Naive thymus-derived CD8-positive, alpha-beta T cell (primary cell): ENCODE measurements around the gene COX7A1. TPM values are rescaled to one million over a fixed set of nuclear protein-coding genes. Genes with fewer than 3 reads are reported as not detected.
A peak's percentile ranks its signal among the peaks of the same experiment; 100 is the strongest.

Experiments
- ATAC-seq, 2 donors: fragments of 150-1000 bp; cut with Tn5 transposase in 1 of 2; sonication (Bioruptor Pico), chemical (Tn5 transposase) in 1 of 2; 1 replicate in 1 of 2; 2 replicates in 1 of 2; pipeline ENCODE4 v1.10.0; 2021; ENCODE audit warnings: mild to moderate bottlenecking in 2 of 2, moderate library complexity in 2 of 2
- POLR2A ChIA-PET: fragments of 350-600 bp; sonication (Branson Sonifier 250); formaldehyde crosslinking; loops from one replicate; lab custom pipeline; 2021; ENCODE audit warnings: antibody characterized with exemption; lab: Charles Lee
- DNase-seq, 10 donors: peaks; one replicate each; pipeline versions ENCODE4 v3.0.0 to v3.0.0-alpha.2; 2020 to 2022
- H3K27ac Mint-ChIP-seq, 10 donors: one replicate each; pipeline ENCODE4 v1.8.0; 2020 to 2022; ENCODE audit warnings: mild to moderate bottlenecking in 10 of 10, mixed read lengths in 10 of 10, moderate library complexity in 4 of 10, inconsistent platforms in 1 of 10
- H3K27me3 Mint-ChIP-seq, 5 donors: one replicate each; pipeline ENCODE4 v1.8.0; 2021 to 2022; ENCODE audit warnings: mixed read lengths in 5 of 5
- H3K36me3 Mint-ChIP-seq, 3 donors: one replicate each; pipeline ENCODE4 v1.8.0; 2020 to 2022; ENCODE audit warnings: mixed read lengths in 3 of 3, mild to moderate bottlenecking in 2 of 3, inconsistent platforms in 1 of 3
- H3K4me1 Mint-ChIP-seq, 4 donors: one replicate each; pipeline ENCODE4 v1.8.0; 2021 to 2022; ENCODE audit warnings: mixed read lengths in 4 of 4
- H3K4me3 Mint-ChIP-seq, 10 donors: one replicate each; pipeline ENCODE4 v1.8.0; 2020 to 2022; ENCODE audit warnings: mild to moderate bottlenecking in 10 of 10, mixed read lengths in 10 of 10, moderate library complexity in 6 of 10, inconsistent platforms in 1 of 10
- H3K9me3 Mint-ChIP-seq, 9 donors: one replicate each; pipeline ENCODE4 v1.8.0; 2020 to 2022; ENCODE audit warnings: mixed read lengths in 9 of 9, mild to moderate bottlenecking in 3 of 9, inconsistent platforms in 1 of 9, moderate library complexity in 1 of 9
- polyA plus RNA-seq, 3 donors: library from polyadenylated mRNA; unstranded; fragments of 300-500 nt; fragmentation: Illumina TruSeq; gene quantifications; one replicate each; pipeline ENCODE4 v1.2.3, GENCODE V29; 2021
- total RNA-seq, 8 experiments: library from RNA in 2 of 8; stranded (reverse) in 2 of 8; gene quantifications; one replicate each; pipeline ENCODE4 v1.2.3 and lab custom pipeline; 2021 to 2026

The COX7A1 gene
- total and polyA plus RNA-seq, 5 experiments from 2014 or later, result not detected

DNA sequence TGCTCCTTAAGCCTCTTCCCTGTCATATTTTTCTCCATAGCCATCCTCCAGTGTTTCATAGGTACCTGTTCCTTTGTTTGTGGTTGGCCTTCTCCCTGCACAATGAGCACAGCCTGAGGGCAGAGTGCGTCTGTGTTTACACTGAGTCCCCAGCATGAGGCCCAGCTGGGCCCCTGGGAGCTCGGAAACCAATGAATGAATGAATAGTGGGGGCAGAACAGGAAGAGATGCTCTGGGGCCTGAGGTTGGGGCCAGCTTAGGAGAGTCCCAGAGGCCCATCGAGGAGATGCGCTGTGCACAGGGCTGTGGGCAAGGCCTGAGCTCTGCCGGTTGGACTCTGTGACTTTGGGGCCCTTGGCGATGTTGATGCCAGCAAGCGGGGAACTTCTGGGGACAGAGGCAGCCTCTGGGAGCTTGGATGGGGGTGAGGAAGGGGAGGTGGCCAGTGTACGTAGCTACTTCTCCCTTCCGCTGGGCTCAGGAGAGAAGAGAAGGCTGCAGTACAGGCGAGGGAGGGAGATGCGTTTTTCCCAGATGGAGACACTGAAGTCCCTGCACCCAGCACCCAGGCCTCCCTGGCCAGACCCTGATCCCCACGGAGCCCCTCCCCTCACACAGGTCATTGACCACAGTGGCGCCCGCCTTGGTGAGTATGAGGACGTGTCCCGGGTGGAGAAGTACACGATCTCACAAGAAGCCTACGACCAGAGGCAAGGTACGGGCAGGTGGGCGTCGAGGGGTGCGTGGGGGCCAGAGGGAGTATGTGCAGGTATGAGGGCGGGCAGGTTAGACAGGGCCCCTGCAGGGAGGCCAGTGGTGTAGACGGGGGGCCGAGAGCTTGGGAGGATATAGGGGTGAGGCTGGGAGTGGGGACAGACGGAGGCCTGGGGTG lies 31.9 kb downstream of the COX7A1 start:
- POLR2A ChIA-PET, result interaction anchor here (0.6 kb wide), 1 partner anchor 21 kb away, joined by 3 read pairs; no protein-coding TSS in a partner anchor

DNA sequence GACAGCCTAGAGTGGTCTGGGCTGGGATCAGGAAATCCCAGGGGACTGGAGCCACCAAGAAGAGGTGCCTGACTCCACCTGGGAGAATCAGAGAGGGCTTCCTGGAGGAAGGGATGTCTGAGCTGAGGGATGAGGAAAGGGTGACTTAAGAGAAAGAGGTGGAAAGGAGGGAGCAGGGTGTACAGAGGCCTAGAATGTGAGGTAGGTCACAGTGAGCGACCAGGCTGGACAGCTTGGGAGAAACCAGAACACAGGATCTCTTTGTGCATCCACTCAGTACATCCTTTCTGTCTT lies 36.0 kb downstream of the COX7A1 start:
- ATAC-seq, result no peak
- peak overlapping the region; percentile 83 to 99 (median 94) for H3K4me3 Mint-ChIP-seq
- POLR2A ChIA-PET, result interaction anchor here (1.0 to 4.0 kb wide), 7 partner anchors 11 to 102 kb away, joined by 3 to 42 read pairs (median 16); partner anchors contain the start of genes ALKBH6, CAPNS1, THAP8 and ZNF146
- DNase-seq, result no peak
- peak overlapping the region; percentile 93 to 99 (median 98) for H3K27ac Mint-ChIP-seq
- H3K27me3 Mint-ChIP-seq, result peaks cover 0 to 4% (median 0%) of the 10 kb centered on the region in 5 donors
- H3K36me3 Mint-ChIP-seq, result peaks cover 0 to 47% (median 16%) of the 10 kb centered on the region in 3 donors
- H3K9me3 Mint-ChIP-seq, result peaks cover 0 to 3% (median 0%) of the 10 kb centered on the region in 9 donors
- H3K4me1 Mint-ChIP-seq, result peaks cover 22 to 63% (median 55%) of the 10 kb centered on the region in 4 donors

More for the DNA sequence above, 31.9 kb downstream of the COX7A1 start:
- H3K4me3 Mint-ChIP-seq, result peak overlapping the region in 2 of 10 donors; percentile 26 to 58
- no peak for ATAC-seq
- no peaks in the 10 kb centered on the region for H3K27me3 Mint-ChIP-seq
- peak overlapping the region in 5 of 10 donors; percentile 17 to 75 (median 56) for H3K27ac Mint-ChIP-seq
- H3K36me3 Mint-ChIP-seq, result peaks cover 0 to 67% (median 14%) of the 10 kb centered on the region in 3 donors
- H3K9me3 Mint-ChIP-seq, result no peaks in the 10 kb centered on the region
- peaks cover 12 to 38% (median 29%) of the 10 kb centered on the region in 4 donors for H3K4me1 Mint-ChIP-seq
- no peak for DNase-seq

- POLR2A ChIA-PET, result interaction anchor here (0.5 to 4.0 kb wide), 18 partner anchors 11 to 1118 kb away, joined by 3 to 42 read pairs (median 4); partner anchors contain the start of genes ALKBH6, CAPNS1, COX6B1 and PSENEN
- peaks cover 0 to 45% (median 16%) of the 10 kb centered on the region in 3 donors for H3K36me3 Mint-ChIP-seq
- peaks cover 0 to 4% (median 0%) of the 10 kb centered on the region in 5 donors for H3K27me3 Mint-ChIP-seq
- H3K4me1 Mint-ChIP-seq, result peaks cover 22 to 63% (median 55%) of the 10 kb centered on the region in 4 donors
- H3K4me3 Mint-ChIP-seq, result peak within 1 kb of the TSS; percentile 83 to 99 (median 94)
- peaks cover 0 to 3% (median 0%) of the 10 kb centered on the region in 9 donors for H3K9me3 Mint-ChIP-seq
- DNase-seq (peak in 5 of 10 donors; percentile 84 to 94 (median 91)), ATAC-seq (peak; percentile 47)
- H3K27ac Mint-ChIP-seq, result peak within 1 kb of the TSS; percentile 93 to 99 (median 98)
Observed at GRCh38 chr19:36115453-36116343, 36.5 kb downstream of the COX7A1 start, which contains the start of gene TBCB. TBCB (plus strand) TSS chr19:36115468; CDS start chr19:36115561, 93 bp downstream.

DNA sequence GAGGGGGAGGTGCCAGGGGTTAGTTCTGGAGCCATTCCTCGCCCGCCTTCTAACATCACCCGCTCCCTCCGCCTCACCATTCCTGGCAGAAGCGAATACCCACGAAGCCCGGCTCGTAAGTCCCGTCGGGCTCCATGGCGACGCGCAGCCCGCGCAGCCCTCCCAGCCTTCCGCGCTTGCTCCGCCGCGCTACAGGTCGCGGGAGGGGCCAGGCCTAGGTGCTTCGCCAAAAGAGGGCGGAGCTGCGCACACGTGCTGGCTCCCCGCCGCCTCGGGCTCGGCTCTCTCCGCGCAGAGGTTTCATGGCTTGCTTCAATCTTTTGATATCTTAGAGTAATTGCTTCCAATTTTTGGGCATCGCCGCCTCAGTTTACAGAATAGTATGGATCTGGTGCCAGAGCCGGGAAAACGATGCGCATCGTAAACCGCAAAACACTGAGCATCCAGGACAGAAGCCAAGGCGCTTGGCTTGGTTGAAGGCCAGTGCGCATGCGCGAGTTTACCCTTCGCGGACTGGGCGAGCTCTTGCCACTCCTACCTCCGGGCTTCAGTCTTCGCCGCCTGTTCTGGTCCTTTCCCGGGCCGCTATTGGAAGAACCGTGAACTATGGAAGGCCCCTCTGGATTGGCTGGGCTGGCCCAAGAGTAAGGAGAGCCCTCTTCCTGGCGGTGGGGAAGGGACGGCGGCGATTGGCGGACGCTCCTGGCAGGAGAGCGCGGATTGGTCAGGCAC lies 37.4 kb downstream of the COX7A1 start, which contains the start of gene POLR2I:
POLR2I (minus strand) TSS at position 155 of the 732 bp plus-strand sequence; CDS start at position 136, 19 bp downstream.
- peak within 1 kb of the TSS; percentile 93 to 99 (median 98) for H3K27ac Mint-ChIP-seq
- DNase-seq (peak; percentile 97 to 100 (median 99)), ATAC-seq (peak; percentile 88 to 89)
- peaks cover 0 to 43% (median 14%) of the 10 kb centered on the region in 3 donors for H3K36me3 Mint-ChIP-seq
- peaks cover 0 to 4% (median 0%) of the 10 kb centered on the region in 5 donors for H3K27me3 Mint-ChIP-seq
- H3K4me3 Mint-ChIP-seq, result peak within 1 kb of the TSS; percentile 83 to 99 (median 94)
- peaks cover 20 to 59% (median 51%) of the 10 kb centered on the region in 4 donors for H3K4me1 Mint-ChIP-seq
- peaks cover 0 to 3% (median 0%) of the 10 kb centered on the region in 9 donors for H3K9me3 Mint-ChIP-seq
- POLR2A ChIA-PET, result interaction anchor here (0.5 to 4.0 kb wide), 18 partner anchors 12 to 1256 kb away, joined by 3 to 42 read pairs (median 4); partner anchors contain the start of genes ALKBH6, CAPNS1, COX6B1 and PSENEN

DNA sequence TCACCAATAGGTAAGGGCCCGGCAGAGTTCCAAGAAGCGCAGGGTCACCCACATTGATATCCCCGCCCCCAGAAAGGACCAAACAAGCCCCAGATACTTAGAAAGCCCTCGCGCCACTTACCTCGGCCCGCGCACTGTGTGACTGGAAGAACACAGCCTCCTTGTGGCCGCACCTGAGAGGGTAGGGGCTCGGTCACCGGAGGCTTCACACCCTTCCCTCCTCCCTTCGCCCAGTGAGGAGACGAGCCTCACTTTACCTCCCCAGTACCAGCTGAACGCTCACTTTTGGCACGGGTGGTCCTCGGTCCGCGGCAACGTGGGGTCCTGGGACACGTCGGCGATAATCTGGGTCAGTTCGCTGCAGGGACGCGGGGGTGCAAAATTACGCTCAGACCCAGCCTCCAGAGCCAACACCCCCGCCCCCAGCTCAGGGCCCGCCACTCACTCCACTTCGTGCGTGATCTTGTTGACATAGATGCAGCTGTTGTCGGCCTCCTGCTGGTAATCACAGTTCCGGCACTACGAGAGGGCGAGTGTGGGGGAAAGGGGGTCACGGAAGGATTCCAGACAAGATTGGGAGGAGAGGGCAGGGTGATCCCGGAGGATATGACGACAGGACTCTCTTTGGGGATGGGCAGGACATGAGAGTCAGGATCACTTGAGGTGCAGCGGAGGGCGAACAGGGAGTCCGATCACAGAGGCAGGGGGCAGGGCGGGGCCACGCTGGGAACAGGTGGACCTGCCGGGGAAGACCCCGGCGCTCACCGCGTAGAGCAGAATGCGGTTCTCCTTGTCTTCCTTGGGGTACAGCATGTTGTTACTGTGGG lies 38.1 kb downstream of the COX7A1 start:
- ATAC-seq, result peak in 1 of 2 donors; percentile 0
- Mint-ChIP-seq H3K4me3 (peak overlapping the region; percentile 83 to 99 (median 94)), H3K4me1 (peaks cover 19 to 55% (median 50%) of the 10 kb centered on the region in 4 donors)

DNA sequence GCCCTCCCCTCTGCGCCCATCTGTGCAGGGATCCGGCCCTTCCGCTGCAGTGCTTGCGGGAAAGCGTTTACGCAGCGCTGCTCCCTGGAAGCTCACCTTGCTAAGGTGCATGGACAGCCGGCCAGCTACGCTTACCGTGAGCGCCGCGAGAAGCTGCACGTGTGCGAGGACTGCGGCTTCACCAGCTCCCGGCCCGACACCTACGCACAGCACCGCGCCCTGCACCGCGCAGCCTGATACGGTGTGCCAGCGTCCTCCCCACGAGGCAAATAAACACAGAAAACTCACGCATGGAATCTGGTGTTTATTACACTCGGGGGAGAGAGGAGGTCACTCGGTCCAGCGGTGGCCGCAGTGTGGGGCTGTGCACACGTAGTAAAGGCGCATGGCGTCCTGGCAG lies 38.8 kb downstream of the COX7A1 start:
- POLR2A ChIA-PET, result interaction anchor here (1.8 to 4.0 kb wide), 2 partner anchors 14 to 160 kb away, joined by 5 to 42 read pairs; no protein-coding TSS in a partner anchor
- no peak for DNase-seq
- peaks cover 0 to 32% (median 12%) of the 10 kb centered on the region in 3 donors for H3K36me3 Mint-ChIP-seq
- peaks cover 0 to 3% (median 0%) of the 10 kb centered on the region in 9 donors for H3K9me3 Mint-ChIP-seq
- peaks cover 19 to 52% (median 48%) of the 10 kb centered on the region in 4 donors for H3K4me1 Mint-ChIP-seq
- ATAC-seq, result no peak
- peak overlapping the region in 9 of 10 donors; percentile 43 to 99 (median 97) for H3K27ac Mint-ChIP-seq
- H3K27me3 Mint-ChIP-seq, result peaks cover 0 to 4% (median 0%) of the 10 kb centered on the region in 5 donors
- H3K4me3 Mint-ChIP-seq, result peak overlapping the region; percentile 83 to 99 (median 94)

More for the DNA sequence above, 38.1 kb downstream of the COX7A1 start:
- H3K9me3 Mint-ChIP-seq, result peaks cover 0 to 3% (median 0%) of the 10 kb centered on the region in 9 donors
- peak in 1 of 10 donors; percentile 10 for DNase-seq
- peaks cover 0 to 36% (median 14%) of the 10 kb centered on the region in 3 donors for H3K36me3 Mint-ChIP-seq
- peaks cover 0 to 4% (median 0%) of the 10 kb centered on the region in 5 donors for H3K27me3 Mint-ChIP-seq
- POLR2A ChIA-PET, result interaction anchor here (0.8 to 4.0 kb wide), 11 partner anchors 13 to 1257 kb away, joined by 3 to 42 read pairs (median 5); partner anchors contain the start of genes CAPNS1, PSENEN, THAP8 and U2AF1L4
- H3K27ac Mint-ChIP-seq, result peak overlapping the region; percentile 93 to 99 (median 98)

GRCh38 chr19:36112678-36113077 lies 39.6 kb downstream of the COX7A1 start:
- H3K36me3 Mint-ChIP-seq, result peaks cover 0 to 26% (median 9%) of the 10 kb centered on the region in 3 donors

GRCh38 chr19:36111200-36111539 lies 41.1 kb downstream of the COX7A1 start:
- POLR2A ChIA-PET, result no interaction called here
- H3K36me3 Mint-ChIP-seq, result peaks cover 0 to 21% (median 7%) of the 10 kb centered on the region in 3 donors

More at GRCh38 chr19:36112678-36113077, 39.6 kb downstream of the COX7A1 start:
- POLR2A ChIA-PET, result interaction anchor here (4.0 kb wide), 1 partner anchor 14 kb away, joined by 42 read pairs; no protein-coding TSS in a partner anchor
- ATAC-seq, result no peak
- no peak for DNase-seq
- peaks cover 0 to 3% (median 0%) of the 10 kb centered on the region in 9 donors for H3K9me3 Mint-ChIP-seq
- peak overlapping the region in 9 of 10 donors; percentile 63 to 99 (median 81) for H3K27ac Mint-ChIP-seq
- peaks cover 16 to 45% (median 44%) of the 10 kb centered on the region in 4 donors for H3K4me1 Mint-ChIP-seq
- H3K27me3 Mint-ChIP-seq, result peaks cover 0 to 4% (median 0%) of the 10 kb centered on the region in 5 donors
- H3K4me3 Mint-ChIP-seq, result peak overlapping the region; percentile 66 to 95 (median 82)

DNA sequence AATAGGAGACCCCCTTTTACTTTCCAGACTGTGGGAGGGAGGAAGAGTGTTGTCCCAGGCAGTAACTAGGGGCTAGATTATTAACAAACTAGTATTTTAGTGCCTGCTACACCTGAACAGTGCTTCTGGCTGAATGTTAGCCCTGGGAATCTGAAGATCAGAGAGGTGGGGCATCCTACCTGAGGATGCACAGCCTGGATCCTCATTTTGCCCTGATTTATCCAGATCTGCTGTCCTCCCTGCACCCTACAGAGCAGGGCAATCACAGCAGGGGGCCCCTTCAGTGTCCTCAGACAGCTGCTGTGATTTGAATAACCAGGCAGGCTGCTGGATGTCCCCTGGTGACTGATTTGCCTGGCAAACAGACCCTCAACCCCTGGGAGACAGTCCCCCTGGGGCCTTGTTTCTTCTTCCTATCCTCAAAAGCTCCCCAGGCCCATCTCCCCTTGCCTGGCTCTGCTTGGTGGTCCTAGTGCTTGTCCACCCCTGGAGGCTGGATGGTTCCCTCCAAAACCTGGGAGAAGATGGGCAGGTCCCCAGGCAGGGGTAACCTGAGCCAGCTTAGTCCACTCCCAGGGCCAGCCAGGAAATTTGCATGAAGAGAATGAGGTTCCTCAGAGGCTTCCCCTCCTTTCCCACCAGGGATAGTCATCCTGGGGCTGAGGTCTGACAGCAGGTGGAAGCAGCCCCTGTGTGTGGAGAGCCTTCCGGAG lies 41.6 kb downstream of the COX7A1 start, which contains the start of gene OVOL3:
OVOL3 (plus strand) TSS at position 657 of the 713 bp plus-strand sequence. CDS start 60 bp downstream, outside the sequence.
- ATAC-seq, result no peak
- peaks cover 12 to 29% (median 26%) of the 10 kb centered on the region in 4 donors for H3K4me1 Mint-ChIP-seq
- POLR2A ChIA-PET, result interaction anchor here (0.6 kb wide), 1 partner anchor 42 kb away, joined by 3 read pairs; no protein-coding TSS in a partner anchor

More at GRCh38 chr19:36111200-36111539, 41.1 kb downstream of the COX7A1 start:
- Mint-ChIP-seq H3K9me3 (peaks cover 0 to 3% (median 0%) of the 10 kb centered on the region in 9 donors), H3K4me1 (peaks cover 14 to 33% (median 31%) of the 10 kb centered on the region in 4 donors), H3K4me3 (no peak overlapping the region), H3K27me3 (peaks cover 0 to 4% (median 0%) of the 10 kb centered on the region in 5 donors), H3K27ac (no peak overlapping the region)
- DNase-seq (no peak), ATAC-seq (no peak)

More for the DNA sequence above, 41.6 kb downstream of the COX7A1 start, which contains the start of gene OVOL3:
- H3K36me3 Mint-ChIP-seq, result peaks cover 0 to 21% (median 7%) of the 10 kb centered on the region in 3 donors
- peak within 1 kb of the TSS in 2 of 10 donors; percentile 34 to 50 for H3K27ac Mint-ChIP-seq
- peaks cover 0 to 3% (median 0%) of the 10 kb centered on the region in 9 donors for H3K9me3 Mint-ChIP-seq
- peak within 1 kb of the TSS in 2 of 10 donors; percentile 29 to 62 for H3K4me3 Mint-ChIP-seq
- H3K27me3 Mint-ChIP-seq, result peaks cover 0 to 4% (median 0%) of the 10 kb centered on the region in 5 donors
- no peak for DNase-seq
